ENCODE data around the gene NFIL3.

Gene NFIL3

GRCh38 chr9:91424403-91425176 lies 958 bp upstream of the NFIL3 start:
- peak; percentile 59 to 96 (median 72) for DNase-seq
- intact Hi-C loops (cut with DNase I) = loop anchor here (10.0 kb wide), 1 partner anchor 230 kb away; no protein-coding TSS in a partner anchor

GRCh38 chr9:91422758-91423711 lies 597 bp downstream of the NFIL3 start:
- peak; percentile 36 to 95 (median 58) for DNase-seq
- intact Hi-C loops (cut with DNase I) = loop anchor here (2.0 to 10.0 kb wide), 2 partner anchors 60 to 228 kb away; no protein-coding TSS in a partner anchor

- intact Hi-C loops (cut with DNase I) = loop anchor here (2.0 to 10.0 kb wide), 2 partner anchors 59 to 227 kb away; no protein-coding TSS in a partner anchor
- no peak for DNase-seq
Measured at GRCh38 chr9:91421971-91422757, 1.5 kb downstream of the NFIL3 start.

- intact Hi-C loops (cut with DNase I) = loop anchor here (10.0 kb wide), 1 partner anchor 226 kb away; no protein-coding TSS in a partner anchor
- peak in 7 of 10 donors; percentile 29 to 90 (median 33) for DNase-seq
Measured at GRCh38 chr9:91421128-91421765, 2.4 kb downstream of the NFIL3 start.

GRCh38 chr9:91420501-91421127 lies 3.0 kb downstream of the NFIL3 start:
- intact Hi-C loops (cut with DNase I) = loop anchor here (10.0 kb wide), 1 partner anchor 226 kb away; no protein-coding TSS in a partner anchor
- DNase-seq = peak in 1 of 10 donors; percentile 77

- intact Hi-C loops (cut with DNase I) = loop anchor here (10.0 kb wide), 1 partner anchor 225 kb away; no protein-coding TSS in a partner anchor
- DNase-seq = no peak
Measured at GRCh38 chr9:91419222-91420191, 4.1 kb downstream of the NFIL3 start.

- intact Hi-C loops (cut with DNase I) = no loop called here
Measured at GRCh38 chr9:91418215-91418610, 5.4 kb downstream of the NFIL3 start.

GRCh38 chr9:91417602-91418214 lies 5.9 kb downstream of the NFIL3 start:
- intact Hi-C loops (cut with DNase I) = no loop called here
- no peak for DNase-seq

More at GRCh38 chr9:91418215-91418610, 5.4 kb downstream of the NFIL3 start:
- no peak for DNase-seq

GRCh38 chr9:91416096-91416712 lies 7.4 kb downstream of the NFIL3 start:
- no peak for DNase-seq
- intact Hi-C loops (cut with DNase I) = no loop called here

GRCh38 chr9:91415290-91415689 lies 8.3 kb downstream of the NFIL3 start:
- DNase-seq = no peak
- intact Hi-C loops (cut with DNase I) = no loop called here

- intact Hi-C loops (cut with DNase I) = no loop called here
- DNase-seq = no peak
Measured at GRCh38 chr9:91412941-91413340, 10.7 kb downstream of the NFIL3 start.

GRCh38 chr9:91411096-91411771 lies 12.4 kb downstream of the NFIL3 start:
- intact Hi-C loops (cut with DNase I) = no loop called here
- no peak for DNase-seq

GRCh38 chr9:91410161-91410560 lies 13.5 kb downstream of the NFIL3 start:
- intact Hi-C loops (cut with DNase I) = no loop called here
- no peak for DNase-seq

- intact Hi-C loops (cut with DNase I) = no loop called here
- no peak for DNase-seq
Measured at GRCh38 chr9:91408475-91408874, 15.2 kb downstream of the NFIL3 start.

GRCh38 chr9:91407580-91408318 lies 15.9 kb downstream of the NFIL3 start:
- DNase-seq = peak in 7 of 10 donors; percentile 37 to 93 (median 54)
- intact Hi-C loops (cut with DNase I) = no loop called here

Data from posterior cingulate gyrus (tissue), 11 donors.